Measurements from ENCODE around the gene TFPI2.

DNA sequence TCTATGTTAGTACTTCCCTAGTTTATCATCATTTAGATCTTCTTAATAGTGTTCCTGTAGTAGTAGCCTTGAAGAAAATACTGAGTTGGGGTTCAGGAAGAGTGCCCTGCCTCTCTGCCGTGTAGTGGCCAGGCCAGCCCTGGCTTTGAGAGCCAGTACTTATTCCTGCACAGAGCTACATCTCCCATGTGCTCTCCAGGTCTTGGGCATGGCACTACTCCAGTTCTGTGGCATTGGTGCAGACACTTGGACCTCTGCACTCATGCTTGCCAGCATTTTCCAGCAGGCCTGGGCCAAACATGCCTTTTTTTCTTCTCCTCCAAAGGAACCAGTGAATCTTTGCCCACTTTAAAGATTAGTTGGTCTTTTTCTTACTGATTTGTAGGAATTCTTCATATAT is 36.2 kb upstream of the TFPI2 start:
- TF ChIP-seq, protein P1, sequence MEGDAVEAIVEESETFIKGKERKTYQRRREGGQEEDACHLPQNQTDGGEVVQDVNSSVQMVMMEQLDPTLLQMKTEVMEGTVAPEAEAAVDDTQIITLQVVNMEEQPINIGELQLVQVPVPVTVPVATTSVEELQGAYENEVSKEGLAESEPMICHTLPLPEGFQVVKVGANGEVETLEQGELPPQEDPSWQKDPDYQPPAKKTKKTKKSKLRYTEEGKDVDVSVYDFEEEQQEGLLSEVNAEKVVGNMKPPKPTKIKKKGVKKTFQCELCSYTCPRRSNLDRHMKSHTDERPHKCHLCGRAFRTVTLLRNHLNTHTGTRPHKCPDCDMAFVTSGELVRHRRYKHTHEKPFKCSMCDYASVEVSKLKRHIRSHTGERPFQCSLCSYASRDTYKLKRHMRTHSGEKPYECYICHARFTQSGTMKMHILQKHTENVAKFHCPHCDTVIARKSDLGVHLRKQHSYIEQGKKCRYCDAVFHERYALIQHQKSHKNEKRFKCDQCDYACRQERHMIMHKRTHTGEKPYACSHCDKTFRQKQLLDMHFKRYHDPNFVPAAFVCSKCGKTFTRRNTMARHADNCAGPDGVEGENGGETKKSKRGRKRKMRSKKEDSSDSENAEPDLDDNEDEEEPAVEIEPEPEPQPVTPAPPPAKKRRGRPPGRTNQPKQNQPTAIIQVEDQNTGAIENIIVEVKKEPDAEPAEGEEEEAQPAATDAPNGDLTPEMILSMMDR (conservative IDR thresholded peaks at IDR 0.05; ENCODE audit: low read depth, low read length): no peak
- TF ChIP-seq RAD21 (IDR thresholded peaks at IDR 0.05; ENCODE audit: low read length) (no peak), RCOR1 (IDR thresholded peaks at IDR 0.05; ENCODE audit: insufficient replicate concordance, low read length) (no peak), POLR2A (IDR thresholded peaks at IDR 0.05; ENCODE audit: low read depth, low read length) (no peak), MXI1 (IDR thresholded peaks at IDR 0.05; ENCODE audit: borderline replicate concordance, low read depth, low read length) (no peak), MAFK (IDR thresholded peaks at IDR 0.05; ENCODE audit: low read depth, low read length) (no peak), BHLHE40 (IDR thresholded peaks at IDR 0.05; ENCODE audit: low read depth, low read length) (no peak), NFE2L2 (IDR thresholded peaks at IDR 0.05; ENCODE audit: low read depth, low read length) (no peak)
- TF ChIP-seq, protein P2, sequence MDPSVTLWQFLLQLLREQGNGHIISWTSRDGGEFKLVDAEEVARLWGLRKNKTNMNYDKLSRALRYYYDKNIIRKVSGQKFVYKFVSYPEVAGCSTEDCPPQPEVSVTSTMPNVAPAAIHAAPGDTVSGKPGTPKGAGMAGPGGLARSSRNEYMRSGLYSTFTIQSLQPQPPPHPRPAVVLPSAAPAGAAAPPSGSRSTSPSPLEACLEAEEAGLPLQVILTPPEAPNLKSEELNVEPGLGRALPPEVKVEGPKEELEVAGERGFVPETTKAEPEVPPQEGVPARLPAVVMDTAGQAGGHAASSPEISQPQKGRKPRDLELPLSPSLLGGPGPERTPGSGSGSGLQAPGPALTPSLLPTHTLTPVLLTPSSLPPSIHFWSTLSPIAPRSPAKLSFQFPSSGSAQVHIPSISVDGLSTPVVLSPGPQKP (IDR thresholded peaks at IDR 0.05; ENCODE audit: borderline replicate concordance, low read depth, low read length): no peak
- TF ChIP-seq, protein P3, sequence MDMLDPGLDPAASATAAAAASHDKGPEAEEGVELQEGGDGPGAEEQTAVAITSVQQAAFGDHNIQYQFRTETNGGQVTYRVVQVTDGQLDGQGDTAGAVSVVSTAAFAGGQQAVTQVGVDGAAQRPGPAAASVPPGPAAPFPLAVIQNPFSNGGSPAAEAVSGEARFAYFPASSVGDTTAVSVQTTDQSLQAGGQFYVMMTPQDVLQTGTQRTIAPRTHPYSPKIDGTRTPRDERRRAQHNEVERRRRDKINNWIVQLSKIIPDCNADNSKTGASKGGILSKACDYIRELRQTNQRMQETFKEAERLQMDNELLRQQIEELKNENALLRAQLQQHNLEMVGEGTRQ (IDR thresholded peaks at IDR 0.05; ENCODE audit: low read depth, low read length): no peak
